GM23338 (cell line): ENCODE results near the gene CERK. TPM values are rescaled to one million over a fixed set of nuclear protein-coding genes. Genes with fewer than 3 reads are reported as not detected.

Experiments used
- ATAC-seq: fragments of 200-7000 bp; cut with Tn5 transposase; 3 replicates; pipeline ENCODE4 v1.9.1; 2020
- DNase-seq: peaks from one replicate; pipeline ENCODE4 v3.0.0-alpha.2; 2015; ENCODE audit warnings: low spot score
- H2AFZ ChIP-seq: fragments of 200-600 bp; sonication (generic); 2 replicates; pipeline ENCODE4 v1.8.0; 2016; ENCODE audit warnings: antibody characterized with exemption, mild to moderate bottlenecking, moderate library complexity
- H3F3A ChIP-seq: fragments of 200-600 bp; sonication (generic); replicated peaks from 2 replicates; pipeline ENCODE4 v1.8.0; 2017; ENCODE audit warnings: antibody characterized with exemption, mixed run types, low read depth
- H3K27ac ChIP-seq: fragments of 200-600 bp; sonication (generic); 2 replicates; pipeline ENCODE4 v1.6.1; 2016; ENCODE audit warnings: low read depth
- H3K27me3 ChIP-seq: fragments of 200-600 bp; sonication (generic); 2 replicates; pipeline ENCODE4 v1.8.0; 2016; ENCODE audit warnings: mild to moderate bottlenecking, mixed run types, moderate library complexity; ENCODE audit not compliant: insufficient read depth
- H3K36me3 ChIP-seq: fragments of 200-600 bp; sonication (generic); 2 replicates; pipeline ENCODE4 v1.8.0; 2016; ENCODE audit warnings: mild to moderate bottlenecking; ENCODE audit not compliant: insufficient read depth
- H3K4me1 ChIP-seq: fragments of 200-600 bp; sonication (generic); 2 replicates; pipeline ENCODE4 v1.8.0; 2016; ENCODE audit warnings: mild to moderate bottlenecking, moderate library complexity; ENCODE audit not compliant: insufficient read depth
- H3K4me2 ChIP-seq: fragments of 200-600 bp; sonication (generic); 2 replicates; pipeline ENCODE4 v1.7.1; 2017; ENCODE audit warnings: mixed run types
- H3K4me3 ChIP-seq: fragments of 200-600 bp; sonication (generic); 2 replicates; pipeline ENCODE4 v1.6.1; 2016; ENCODE audit warnings: mixed run types
- H3K79me2 ChIP-seq: fragments of 200-600 bp; sonication (generic); replicated peaks from 2 replicates; pipeline ENCODE4 v1.8.0; 2017; ENCODE audit warnings: mild to moderate bottlenecking; ENCODE audit not compliant: insufficient read depth
- H3K9me2 ChIP-seq: fragments of 200-600 bp; sonication (generic); 2 replicates; pipeline ENCODE4 v1.8.0; 2017; ENCODE audit not compliant: insufficient read depth
- H4K20me1 ChIP-seq: fragments of 200-600 bp; sonication (generic); replicated peaks from 2 replicates; pipeline ENCODE4 v1.8.0; 2017; ENCODE audit warnings: mild to moderate bottlenecking; ENCODE audit not compliant: insufficient read depth
- H3K27ac Mint-ChIP-seq: 2 replicates; pipeline ENCODE4 v1.8.0; 2020; ENCODE audit warnings: inconsistent platforms, mild to moderate bottlenecking, moderate library complexity, mixed read lengths
- H3K27me3 Mint-ChIP-seq: 3 replicates; pipeline ENCODE4 v1.8.0; 2022; ENCODE audit warnings: low read depth, mild to moderate bottlenecking, moderate library complexity, mixed read lengths, inconsistent platforms; ENCODE audit not compliant: insufficient read depth, poor library complexity
- H3K36me3 Mint-ChIP-seq: 3 replicates; pipeline ENCODE4 v1.8.0; 2021; ENCODE audit warnings: low read depth, mild to moderate bottlenecking, inconsistent platforms, moderate library complexity, mixed read lengths
- H3K4me1 Mint-ChIP-seq: 3 replicates; pipeline ENCODE4 v1.8.0; 2020; ENCODE audit warnings: mild to moderate bottlenecking, inconsistent platforms, mixed read lengths
- H3K4me3 Mint-ChIP-seq: 3 replicates; pipeline ENCODE4 v1.8.0; 2021; ENCODE audit warnings: moderate library complexity, mild to moderate bottlenecking, inconsistent platforms, mixed read lengths
- H3K9me3 Mint-ChIP-seq: 3 replicates; pipeline ENCODE4 v1.8.0; 2020; ENCODE audit warnings: moderate library complexity, mild to moderate bottlenecking, inconsistent platforms, mixed read lengths
- EZH2 ChIP-seq: fragments of 200-600 bp; sonication (generic); IDR thresholded peaks from one replicate; pipeline ENCODE4 v1.8.0; 2017; ENCODE audit warnings: antibody characterized with exemption, mild to moderate bottlenecking, low read depth; ENCODE audit not compliant: unreplicated experiment
- EZH2phosphoT487 ChIP-seq: fragments of 200-600 bp; sonication (generic); IDR thresholded peaks from one replicate; pipeline ENCODE4 v1.8.1; 2018; ENCODE audit warnings: antibody characterized with exemption; ENCODE audit not compliant: unreplicated experiment
- JUNB ChIP-seq: IDR thresholded peaks from one replicate; pipeline ENCODE4 v1.6.1; 2016; ENCODE audit warnings: antibody characterized with exemption; ENCODE audit not compliant: unreplicated experiment
- POLR2AphosphoS5 ChIP-seq: IDR thresholded peaks from 2 replicates; pipeline ENCODE4 v1.6.1; 2016; ENCODE audit warnings: antibody characterized with exemption, low read depth
- ZNF331 ChIP-seq: fragments of 250-450 bp; sonication (Bioruptor Pico); IDR thresholded peaks from 2 replicates; pipeline ENCODE4 v1.5.0; 2020; ENCODE audit warnings: low read depth, mild to moderate bottlenecking, moderate library complexity
- polyA plus RNA-seq: library from polyadenylated mRNA; unstranded; fragments of >200 nt; fragmentation: Nextera tagmentation; extraction: Ambion mirVana; gene quantifications from 2 replicates; pipeline ENCODE4 v1.2.1, GENCODE V29; 2016
- total RNA-seq: library from RNA; depleted of rRNA; stranded (reverse); fragments of >200 nt; shearing (Covaris generic); gene quantifications from 2 replicates; pipeline ENCODE4 v1.2.3, GENCODE V29; 2014
- TF ChIP-seq, protein P1 (sequence below), 2 experiments: fragments of 200-600 bp in 1 of 2; sonication (generic) in 1 of 2; conservative IDR thresholded peaks; 2 replicates each; pipeline versions ENCODE4 v1.5.1 to v1.6.1; 2016 to 2017; ENCODE audit warnings: antibody characterized with exemption in 2 of 2, low read depth in 2 of 2, mild to moderate bottlenecking in 2 of 2, moderate library complexity in 1 of 2
- TF ChIP-seq, protein P2 (sequence below): IDR thresholded peaks from one replicate; pipeline ENCODE4 v1.6.1; 2018; ENCODE audit warnings: antibody characterized with exemption; ENCODE audit not compliant: unreplicated experiment
- TF ChIP-seq, protein P3 (sequence below): fragments of 250-450 bp; sonication (Bioruptor Pico); IDR thresholded peaks from 2 replicates; pipeline ENCODE4 v1.5.0; 2020; ENCODE audit warnings: mild to moderate bottlenecking, moderate library complexity

CERK gene
- total and polyA plus RNA-seq, 2 experiments from 2014 or later = 12.7 to 62.9 TPM

DNA sequence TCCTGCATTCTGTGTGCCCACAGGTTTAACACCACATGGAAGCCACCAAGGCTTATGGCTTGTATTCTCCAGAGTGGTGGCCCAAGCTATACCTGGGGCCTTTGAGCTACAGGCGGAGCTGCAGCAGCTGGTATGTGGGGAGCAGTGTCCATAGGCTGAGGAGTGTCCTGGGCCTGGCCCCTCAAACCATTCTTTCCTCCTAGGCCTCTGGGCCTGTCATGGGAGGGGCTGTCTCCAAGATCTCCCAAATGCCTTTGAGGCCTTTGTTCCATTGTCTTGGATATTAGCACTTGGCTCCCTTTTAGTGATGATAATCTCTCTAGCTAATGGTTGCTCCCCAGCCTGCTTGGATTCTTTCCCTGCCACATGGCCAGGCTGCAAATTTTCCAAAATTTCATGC is 18.0 kb upstream of the CERK start:
- Histone ChIP-seq H3K4me2 (no peak overlapping the region), H3K27ac (no peak overlapping the region), H3K9me2 (no peaks in the 10 kb centered on the region), H3K79me2 (peaks cover 5% of the 10 kb centered on the region), H4K20me1 (no peaks in the 10 kb centered on the region), H3K36me3 (peaks cover 5% of the 10 kb centered on the region), H3F3A (peaks cover 11% of the 10 kb centered on the region; the same call in 1 of the 2 replicates), H3K4me1 (no peaks in the 10 kb centered on the region), H3K27me3 (no peaks in the 10 kb centered on the region), H2AFZ (no peak overlapping the region), H3K4me3 (no peak overlapping the region)
- no peak for DNase-seq
- H3K36me3 Mint-ChIP-seq = peaks cover 38% of the 10 kb centered on the region
- H3K4me1 Mint-ChIP-seq = no peaks in the 10 kb centered on the region; the same call in 2 of the 3 replicates
- peaks cover 12% of the 10 kb centered on the region for H3K27me3 Mint-ChIP-seq
- H3K9me3 Mint-ChIP-seq = peaks cover 43% of the 10 kb centered on the region
- no peak for ATAC-seq
- no peak overlapping the region for H3K27ac Mint-ChIP-seq
- no peak for TF ChIP-seq EZH2phosphoT487
- H3K4me3 Mint-ChIP-seq = no peak overlapping the region

- H3K4me3 ChIP-seq = no peak overlapping the region
- TF ChIP-seq, protein P1, sequence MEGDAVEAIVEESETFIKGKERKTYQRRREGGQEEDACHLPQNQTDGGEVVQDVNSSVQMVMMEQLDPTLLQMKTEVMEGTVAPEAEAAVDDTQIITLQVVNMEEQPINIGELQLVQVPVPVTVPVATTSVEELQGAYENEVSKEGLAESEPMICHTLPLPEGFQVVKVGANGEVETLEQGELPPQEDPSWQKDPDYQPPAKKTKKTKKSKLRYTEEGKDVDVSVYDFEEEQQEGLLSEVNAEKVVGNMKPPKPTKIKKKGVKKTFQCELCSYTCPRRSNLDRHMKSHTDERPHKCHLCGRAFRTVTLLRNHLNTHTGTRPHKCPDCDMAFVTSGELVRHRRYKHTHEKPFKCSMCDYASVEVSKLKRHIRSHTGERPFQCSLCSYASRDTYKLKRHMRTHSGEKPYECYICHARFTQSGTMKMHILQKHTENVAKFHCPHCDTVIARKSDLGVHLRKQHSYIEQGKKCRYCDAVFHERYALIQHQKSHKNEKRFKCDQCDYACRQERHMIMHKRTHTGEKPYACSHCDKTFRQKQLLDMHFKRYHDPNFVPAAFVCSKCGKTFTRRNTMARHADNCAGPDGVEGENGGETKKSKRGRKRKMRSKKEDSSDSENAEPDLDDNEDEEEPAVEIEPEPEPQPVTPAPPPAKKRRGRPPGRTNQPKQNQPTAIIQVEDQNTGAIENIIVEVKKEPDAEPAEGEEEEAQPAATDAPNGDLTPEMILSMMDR (conservative IDR thresholded peaks at IDR 0.05; ENCODE audit: low read depth in 2 of 2) = no peak
- TF ChIP-seq, protein P2, sequence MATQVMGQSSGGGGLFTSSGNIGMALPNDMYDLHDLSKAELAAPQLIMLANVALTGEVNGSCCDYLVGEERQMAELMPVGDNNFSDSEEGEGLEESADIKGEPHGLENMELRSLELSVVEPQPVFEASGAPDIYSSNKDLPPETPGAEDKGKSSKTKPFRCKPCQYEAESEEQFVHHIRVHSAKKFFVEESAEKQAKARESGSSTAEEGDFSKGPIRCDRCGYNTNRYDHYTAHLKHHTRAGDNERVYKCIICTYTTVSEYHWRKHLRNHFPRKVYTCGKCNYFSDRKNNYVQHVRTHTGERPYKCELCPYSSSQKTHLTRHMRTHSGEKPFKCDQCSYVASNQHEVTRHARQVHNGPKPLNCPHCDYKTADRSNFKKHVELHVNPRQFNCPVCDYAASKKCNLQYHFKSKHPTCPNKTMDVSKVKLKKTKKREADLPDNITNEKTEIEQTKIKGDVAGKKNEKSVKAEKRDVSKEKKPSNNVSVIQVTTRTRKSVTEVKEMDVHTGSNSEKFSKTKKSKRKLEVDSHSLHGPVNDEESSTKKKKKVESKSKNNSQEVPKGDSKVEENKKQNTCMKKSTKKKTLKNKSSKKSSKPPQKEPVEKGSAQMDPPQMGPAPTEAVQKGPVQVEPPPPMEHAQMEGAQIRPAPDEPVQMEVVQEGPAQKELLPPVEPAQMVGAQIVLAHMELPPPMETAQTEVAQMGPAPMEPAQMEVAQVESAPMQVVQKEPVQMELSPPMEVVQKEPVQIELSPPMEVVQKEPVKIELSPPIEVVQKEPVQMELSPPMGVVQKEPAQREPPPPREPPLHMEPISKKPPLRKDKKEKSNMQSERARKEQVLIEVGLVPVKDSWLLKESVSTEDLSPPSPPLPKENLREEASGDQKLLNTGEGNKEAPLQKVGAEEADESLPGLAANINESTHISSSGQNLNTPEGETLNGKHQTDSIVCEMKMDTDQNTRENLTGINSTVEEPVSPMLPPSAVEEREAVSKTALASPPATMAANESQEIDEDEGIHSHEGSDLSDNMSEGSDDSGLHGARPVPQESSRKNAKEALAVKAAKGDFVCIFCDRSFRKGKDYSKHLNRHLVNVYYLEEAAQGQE = no peak
- TF ChIP-seq JUNB = no peak
- TF ChIP-seq EZH2 = no peak
- TF ChIP-seq ZNF331 (CRISPR knock-in tag) = no peak
- no peak for TF ChIP-seq POLR2AphosphoS5
- TF ChIP-seq, protein P3, sequence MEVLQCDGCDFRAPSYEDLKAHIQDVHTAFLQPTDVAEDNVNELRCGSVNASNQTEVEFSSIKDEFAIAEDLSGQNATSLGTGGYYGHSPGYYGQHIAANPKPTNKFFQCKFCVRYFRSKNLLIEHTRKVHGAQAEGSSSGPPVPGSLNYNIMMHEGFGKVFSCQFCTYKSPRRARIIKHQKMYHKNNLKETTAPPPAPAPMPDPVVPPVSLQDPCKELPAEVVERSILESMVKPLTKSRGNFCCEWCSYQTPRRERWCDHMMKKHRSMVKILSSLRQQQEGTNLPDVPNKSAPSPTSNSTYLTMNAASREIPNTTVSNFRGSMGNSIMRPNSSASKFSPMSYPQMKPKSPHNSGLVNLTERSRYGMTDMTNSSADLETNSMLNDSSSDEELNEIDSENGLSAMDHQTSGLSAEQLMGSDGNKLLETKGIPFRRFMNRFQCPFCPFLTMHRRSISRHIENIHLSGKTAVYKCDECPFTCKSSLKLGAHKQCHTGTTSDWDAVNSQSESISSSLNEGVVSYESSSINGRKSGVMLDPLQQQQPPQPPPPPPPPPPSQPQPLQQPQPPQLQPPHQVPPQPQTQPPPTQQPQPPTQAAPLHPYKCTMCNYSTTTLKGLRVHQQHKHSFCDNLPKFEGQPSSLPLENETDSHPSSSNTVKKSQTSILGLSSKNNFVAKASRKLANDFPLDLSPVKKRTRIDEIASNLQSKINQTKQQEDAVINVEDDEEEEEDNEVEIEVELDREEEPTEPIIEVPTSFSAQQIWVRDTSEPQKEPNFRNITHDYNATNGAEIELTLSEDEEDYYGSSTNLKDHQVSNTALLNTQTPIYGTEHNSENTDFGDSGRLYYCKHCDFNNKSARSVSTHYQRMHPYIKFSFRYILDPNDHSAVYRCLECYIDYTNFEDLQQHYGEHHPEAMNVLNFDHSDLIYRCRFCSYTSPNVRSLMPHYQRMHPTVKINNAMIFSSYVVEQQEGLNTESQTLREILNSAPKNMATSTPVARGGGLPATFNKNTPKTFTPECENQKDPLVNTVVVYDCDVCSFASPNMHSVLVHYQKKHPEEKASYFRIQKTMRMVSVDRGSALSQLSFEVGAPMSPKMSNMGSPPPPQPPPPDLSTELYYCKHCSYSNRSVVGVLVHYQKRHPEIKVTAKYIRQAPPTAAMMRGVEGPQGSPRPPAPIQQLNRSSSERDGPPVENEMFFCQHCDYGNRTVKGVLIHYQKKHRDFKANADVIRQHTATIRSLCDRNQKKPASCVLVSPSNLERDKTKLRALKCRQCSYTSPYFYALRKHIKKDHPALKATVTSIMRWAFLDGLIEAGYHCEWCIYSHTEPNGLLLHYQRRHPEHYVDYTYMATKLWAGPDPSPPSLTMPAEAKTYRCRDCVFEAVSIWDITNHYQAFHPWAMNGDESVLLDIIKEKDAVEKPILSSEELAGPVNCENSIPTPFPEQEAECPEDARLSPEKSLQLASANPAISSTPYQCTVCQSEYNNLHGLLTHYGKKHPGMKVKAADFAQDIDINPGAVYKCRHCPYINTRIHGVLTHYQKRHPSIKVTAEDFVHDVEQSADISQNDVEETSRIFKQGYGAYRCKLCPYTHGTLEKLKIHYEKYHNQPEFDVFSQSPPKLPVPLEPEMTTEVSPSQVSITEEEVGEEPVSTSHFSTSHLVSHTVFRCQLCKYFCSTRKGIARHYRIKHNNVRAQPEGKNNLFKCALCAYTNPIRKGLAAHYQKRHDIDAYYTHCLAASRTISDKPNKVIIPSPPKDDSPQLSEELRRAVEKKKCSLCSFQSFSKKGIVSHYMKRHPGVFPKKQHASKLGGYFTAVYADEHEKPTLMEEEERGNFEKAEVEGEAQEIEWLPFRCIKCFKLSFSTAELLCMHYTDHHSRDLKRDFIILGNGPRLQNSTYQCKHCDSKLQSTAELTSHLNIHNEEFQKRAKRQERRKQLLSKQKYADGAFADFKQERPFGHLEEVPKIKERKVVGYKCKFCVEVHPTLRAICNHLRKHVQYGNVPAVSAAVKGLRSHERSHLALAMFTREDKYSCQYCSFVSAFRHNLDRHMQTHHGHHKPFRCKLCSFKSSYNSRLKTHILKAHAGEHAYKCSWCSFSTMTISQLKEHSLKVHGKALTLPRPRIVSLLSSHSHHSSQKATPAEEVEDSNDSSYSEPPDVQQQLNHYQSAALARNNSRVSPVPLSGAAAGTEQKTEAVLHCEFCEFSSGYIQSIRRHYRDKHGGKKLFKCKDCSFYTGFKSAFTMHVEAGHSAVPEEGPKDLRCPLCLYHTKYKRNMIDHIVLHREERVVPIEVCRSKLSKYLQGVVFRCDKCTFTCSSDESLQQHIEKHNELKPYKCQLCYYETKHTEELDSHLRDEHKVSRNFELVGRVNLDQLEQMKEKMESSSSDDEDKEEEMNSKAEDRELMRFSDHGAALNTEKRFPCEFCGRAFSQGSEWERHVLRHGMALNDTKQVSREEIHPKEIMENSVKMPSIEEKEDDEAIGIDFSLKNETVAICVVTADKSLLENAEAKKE = no peak
- Mint-ChIP-seq H3K27ac (no peak overlapping the region), H3K4me1 (no peaks in the 10 kb centered on the region; the same call in 2 of the 3 replicates), H3K4me3 (no peak overlapping the region), H3K9me3 (peaks cover 43% of the 10 kb centered on the region), H3K36me3 (peaks cover 38% of the 10 kb centered on the region), H3K27me3 (peaks cover 14% of the 10 kb centered on the region)
- H3K9me2 ChIP-seq = no peaks in the 10 kb centered on the region
- H4K20me1 ChIP-seq = no peaks in the 10 kb centered on the region
- no peak for ATAC-seq
- H3K27me3 ChIP-seq = no peaks in the 10 kb centered on the region
- H3K79me2 ChIP-seq = no peaks in the 10 kb centered on the region
- no peak overlapping the region for H3K4me2 ChIP-seq
- H3F3A ChIP-seq = 0 out of 2 replicates have a peak, but pooled peaks cover 7% of the 10 kb centered on the region
- no peaks in the 10 kb centered on the region for H3K4me1 ChIP-seq
- no peak overlapping the region for H2AFZ ChIP-seq
- DNase-seq = no peak
- H3K36me3 ChIP-seq = peaks cover 5% of the 10 kb centered on the region
- H3K27ac ChIP-seq = no peak overlapping the region
Observed at GRCh38 chr22:46755525-46755924, 17.5 kb upstream of the CERK start.
